ENCODE results near the gene C1QA.

C1QA gene

GRCh38 chr1:22636353-22636752 lies at the start of gene C1QA:
Gene C1QA (plus strand): TSS chr1:22636628. CDS start chr1:22637617, 989 bp downstream.
- peak; percentile 52 for DNase-seq (ENCODE audit: low spot score)

- DNase-seq (ENCODE audit: low spot score), result no peak
Observed at GRCh38 chr1:22587247-22587646, 49.2 kb upstream of the C1QA start.

GRCh38 chr1:22588899-22589422 lies 47.5 kb upstream of the C1QA start:
- DNase-seq (ENCODE audit: low spot score), result no peak

GRCh38 chr1:22591576-22591975 lies 44.9 kb upstream of the C1QA start:
- DNase-seq (ENCODE audit: low spot score), result no peak

GRCh38 chr1:22592051-22592450 lies 44.4 kb upstream of the C1QA start:
- no peak for DNase-seq (ENCODE audit: low spot score)

- no peak for DNase-seq (ENCODE audit: low spot score)
Observed at GRCh38 chr1:22592919-22593790, 43.3 kb upstream of the C1QA start.

- no peak for DNase-seq (ENCODE audit: low spot score)
Observed at GRCh38 chr1:22594396-22594795, 42.0 kb upstream of the C1QA start.

GRCh38 chr1:22595108-22595507 lies 41.3 kb upstream of the C1QA start:
- DNase-seq (ENCODE audit: low spot score), result no peak

- no peak for DNase-seq (ENCODE audit: low spot score)
Observed at GRCh38 chr1:22597301-22597965, 39.0 kb upstream of the C1QA start.

GRCh38 chr1:22597996-22598395 lies 38.4 kb upstream of the C1QA start:
- no peak for DNase-seq (ENCODE audit: low spot score)

- DNase-seq (ENCODE audit: low spot score), result no peak
Observed at GRCh38 chr1:22598736-22599135, 37.7 kb upstream of the C1QA start.

- DNase-seq (ENCODE audit: low spot score), result no peak
Observed at GRCh38 chr1:22600071-22600816, 36.2 kb upstream of the C1QA start.

GRCh38 chr1:22600817-22601605 lies 35.4 kb upstream of the C1QA start:
- DNase-seq (ENCODE audit: low spot score), result no peak

GRCh38 chr1:22601610-22602009 lies 34.8 kb upstream of the C1QA start:
- DNase-seq (ENCODE audit: low spot score), result no peak

GRCh38 chr1:22602060-22602740 lies 34.2 kb upstream of the C1QA start:
- no peak for DNase-seq (ENCODE audit: low spot score)

- DNase-seq (ENCODE audit: low spot score), result no peak
Observed at GRCh38 chr1:22606161-22606560, 30.3 kb upstream of the C1QA start.

GRCh38 chr1:22607154-22607553 lies 29.3 kb upstream of the C1QA start:
- no peak for DNase-seq (ENCODE audit: low spot score)

- DNase-seq (ENCODE audit: low spot score), result no peak
Observed at GRCh38 chr1:22608361-22608760, 28.1 kb upstream of the C1QA start.

GRCh38 chr1:22609291-22609690 lies 27.1 kb upstream of the C1QA start:
- DNase-seq (ENCODE audit: low spot score), result no peak

GRCh38 chr1:22611530-22611947 lies 24.9 kb upstream of the C1QA start:
- DNase-seq (ENCODE audit: low spot score), result no peak

All from putamen (tissue), 1 donor.